Activated T-cell treated with anti-CD3 and anti-CD28 coated beads for 4 hours (primary cell): ENCODE measurements around the gene NDUFAF2.
"Not testable (repeated sequence)": the region's sequence is repeated elsewhere in the genome, so short reads cannot be mapped to it uniquely, and the experiment has no call there.

Experiments used
- DNase-seq: peaks from one replicate; pipeline ENCODE4 v3.0.0-alpha.2; 2020

NDUFAF2 gene

GRCh38 chr5:61052882-61053281 lies 107.9 kb downstream of the NDUFAF2 start:
- no peak for DNase-seq

- DNase-seq, result no peak
These were observed 108.9 kb downstream of the NDUFAF2 start for GRCh38 chr5:61053937-61054336.

- DNase-seq, result no peak
These were observed 110.5 kb downstream of the NDUFAF2 start for GRCh38 chr5:61055434-61056006.

- no peak for DNase-seq
These were observed 114.5 kb downstream of the NDUFAF2 start for GRCh38 chr5:61059499-61059898.

GRCh38 chr5:61069150-61069549 lies 124.1 kb downstream of the NDUFAF2 start:
- DNase-seq, result no peak

GRCh38 chr5:61071526-61071925 lies 126.5 kb downstream of the NDUFAF2 start:
- no peak for DNase-seq

GRCh38 chr5:61076626-61077025 lies 131.6 kb downstream of the NDUFAF2 start:
- no peak for DNase-seq

GRCh38 chr5:61081741-61082140 lies 136.7 kb downstream of the NDUFAF2 start:
- no peak for DNase-seq

- no peak for DNase-seq
These were observed 137.7 kb downstream of the NDUFAF2 start for GRCh38 chr5:61082516-61083280.

- no peak for DNase-seq
These were observed 139.7 kb downstream of the NDUFAF2 start for GRCh38 chr5:61084658-61085057.

- no peak for DNase-seq
These were observed 140.9 kb downstream of the NDUFAF2 start for GRCh38 chr5:61085885-61086284.

GRCh38 chr5:61087921-61088320 lies 142.9 kb downstream of the NDUFAF2 start:
- no peak for DNase-seq

GRCh38 chr5:61089351-61089750 lies 144.3 kb downstream of the NDUFAF2 start:
- no peak for DNase-seq

GRCh38 chr5:61093046-61093771 lies 148.2 kb downstream of the NDUFAF2 start:
- not testable (repeated sequence) for DNase-seq

GRCh38 chr5:61097465-61097864 lies 152.5 kb downstream of the NDUFAF2 start:
- DNase-seq, result no peak

- DNase-seq, result no peak
These were observed 153.4 kb downstream of the NDUFAF2 start for GRCh38 chr5:61098251-61098995.

GRCh38 chr5:61100437-61100836 lies 155.4 kb downstream of the NDUFAF2 start:
- no peak for DNase-seq

- DNase-seq, result no peak
These were observed 169.4 kb downstream of the NDUFAF2 start for GRCh38 chr5:61114441-61114840.

GRCh38 chr5:61115968-61116367 lies 171.0 kb downstream of the NDUFAF2 start:
- DNase-seq, result no peak

- DNase-seq, result no peak
These were observed 174.1 kb downstream of the NDUFAF2 start for GRCh38 chr5:61119066-61119465.

GRCh38 chr5:61120534-61120933 lies 175.5 kb downstream of the NDUFAF2 start:
- DNase-seq, result no peak

GRCh38 chr5:61123145-61123544 lies 178.1 kb downstream of the NDUFAF2 start:
- no peak for DNase-seq

GRCh38 chr5:61130289-61130688 lies 185.3 kb downstream of the NDUFAF2 start:
- DNase-seq, result no peak
